NCI-H748 (cell line): Measurements from ENCODE around the gene DENND4C.
"Not testable (repeated sequence)": the region's sequence is repeated elsewhere in the genome, so short reads cannot be mapped to it uniquely, and the experiment has no call there.

ENCODE experiments used
- DNase-seq: peaks from one replicate; lab custom pipeline; 2025; ENCODE audit not compliant: unreplicated experiment; lab: John Stamatoyannopoulos, UW

DENND4C gene

DNA sequence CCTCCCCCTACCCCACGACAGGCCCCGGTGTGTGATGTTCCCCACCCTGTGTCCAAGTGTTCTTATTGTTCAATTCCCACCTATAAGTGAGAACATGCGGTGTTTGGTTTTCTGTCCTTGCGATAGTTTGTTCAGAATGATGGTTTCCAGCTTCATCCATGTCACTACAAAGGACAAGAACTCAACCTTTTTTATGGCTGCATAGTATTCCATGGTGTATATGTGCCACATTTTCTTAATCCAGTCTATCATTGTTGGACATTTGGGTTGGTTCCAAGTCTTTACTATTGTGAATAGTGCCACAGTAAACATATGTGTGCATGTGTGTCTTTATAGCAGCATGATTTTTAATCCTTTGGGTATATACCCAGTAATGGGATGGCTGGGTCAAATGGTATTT lies 35.1 kb downstream of the DENND4C start:
- DNase-seq, result not testable (repeated sequence)

DNA sequence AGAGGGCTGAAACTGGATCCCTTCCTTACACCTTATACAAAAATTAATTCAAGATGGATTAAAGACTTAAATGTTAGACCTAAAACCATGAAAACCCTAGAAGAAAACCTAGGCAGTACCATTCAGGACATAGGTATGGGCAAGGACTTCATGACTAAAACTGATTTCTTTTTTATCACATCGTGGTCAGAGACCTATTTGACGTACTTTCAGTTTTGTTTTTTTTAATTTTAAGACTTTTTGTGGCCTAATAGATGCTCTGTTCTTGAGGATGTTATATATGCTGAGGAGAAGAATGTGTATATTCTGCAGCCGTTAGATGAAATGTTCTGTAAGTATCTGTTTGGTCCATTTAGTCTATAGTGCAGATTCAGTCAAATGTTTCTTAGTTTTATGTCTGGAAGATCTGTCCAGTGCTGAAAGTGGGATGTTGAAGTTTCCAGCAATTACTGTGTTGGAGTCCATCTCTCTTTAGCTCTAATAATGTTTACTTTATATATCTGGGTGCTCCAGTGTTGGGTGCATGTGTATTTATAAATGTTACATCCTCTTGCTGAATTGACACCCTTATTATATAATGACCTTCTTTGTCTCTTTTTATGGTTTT lies 36.4 kb downstream of the DENND4C start:
- not testable (repeated sequence) for DNase-seq

GRCh38 chr9:19269582-19269981 lies 39.1 kb downstream of the DENND4C start:
- no peak for DNase-seq

- no peak for DNase-seq
Observed at GRCh38 chr9:19270421-19270949, 40.0 kb downstream of the DENND4C start.

GRCh38 chr9:19271081-19271480 lies 40.6 kb downstream of the DENND4C start:
- DNase-seq, result no peak

GRCh38 chr9:19281801-19282200 lies 51.3 kb downstream of the DENND4C start:
- no peak for DNase-seq

- DNase-seq, result no peak
Observed at GRCh38 chr9:19283072-19283710, 52.7 kb downstream of the DENND4C start.

GRCh38 chr9:19284729-19285128 lies 54.2 kb downstream of the DENND4C start:
- no peak for DNase-seq

DNA sequence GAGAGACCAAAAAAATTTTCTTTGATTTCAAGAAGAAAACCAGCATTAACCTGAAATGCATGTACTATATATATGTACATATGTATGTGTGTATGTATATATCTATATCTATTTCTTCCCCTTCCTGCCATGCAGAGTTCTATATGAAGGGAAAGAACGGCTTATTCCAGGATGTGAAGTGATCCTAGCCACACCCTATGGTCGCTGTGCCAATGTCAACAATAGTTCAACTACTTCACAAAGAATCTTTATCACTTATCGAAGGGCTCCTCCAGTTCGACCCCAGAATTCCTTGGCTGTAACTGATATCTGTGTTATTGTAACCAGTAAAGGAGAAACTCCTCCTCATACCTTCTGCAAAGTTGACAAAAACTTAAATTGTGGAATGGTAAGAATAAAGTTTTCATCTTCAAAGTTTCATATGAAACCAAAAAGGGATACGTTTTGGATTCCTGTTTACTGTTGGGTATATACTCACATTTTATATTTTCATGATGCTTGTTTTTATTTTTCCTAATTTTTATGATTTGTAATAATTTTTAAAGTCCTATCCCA lies 56.2 kb downstream of the DENND4C start:
- DNase-seq, result peak; percentile 28

GRCh38 chr9:19288081-19288480 lies 57.6 kb downstream of the DENND4C start:
- DNase-seq, result no peak

- no peak for DNase-seq
Observed at GRCh38 chr9:19290103-19290502, 59.6 kb downstream of the DENND4C start.

- DNase-seq, result no peak
Observed at GRCh38 chr9:19294219-19294618, 63.7 kb downstream of the DENND4C start.

DNA sequence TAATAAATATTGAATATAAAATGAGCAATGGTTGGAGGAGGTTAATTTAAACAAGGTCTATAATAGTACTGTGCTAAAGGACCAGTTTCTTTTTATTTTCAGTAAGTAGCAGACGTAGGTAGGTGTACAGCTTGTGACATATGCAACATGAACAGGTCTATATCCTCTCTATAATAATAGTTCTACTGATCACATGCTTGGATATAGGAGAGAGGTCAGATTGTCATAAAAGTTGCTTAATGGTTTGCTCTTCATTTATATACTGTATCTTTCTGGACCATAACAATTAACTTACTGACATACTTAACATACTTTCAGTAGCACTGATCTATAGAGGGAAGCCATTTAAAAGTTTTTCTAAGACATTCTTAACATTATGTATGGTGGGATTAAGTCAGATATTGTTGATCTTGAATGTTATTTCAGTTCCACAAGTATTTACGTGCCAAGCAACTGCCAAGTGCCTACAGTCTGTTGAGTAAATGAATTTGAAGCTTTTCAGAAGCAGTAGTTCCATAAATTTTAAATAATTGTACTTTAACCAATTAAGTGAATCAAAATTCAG lies 68.0 kb downstream of the DENND4C start:
- no peak for DNase-seq

- no peak for DNase-seq
Observed at GRCh38 chr9:19303216-19303615, 72.7 kb downstream of the DENND4C start.

- no peak for DNase-seq
Observed at GRCh38 chr9:19306568-19306967, 76.1 kb downstream of the DENND4C start.

- DNase-seq, result no peak
Observed at GRCh38 chr9:19310246-19310645, 79.8 kb downstream of the DENND4C start.

DNA sequence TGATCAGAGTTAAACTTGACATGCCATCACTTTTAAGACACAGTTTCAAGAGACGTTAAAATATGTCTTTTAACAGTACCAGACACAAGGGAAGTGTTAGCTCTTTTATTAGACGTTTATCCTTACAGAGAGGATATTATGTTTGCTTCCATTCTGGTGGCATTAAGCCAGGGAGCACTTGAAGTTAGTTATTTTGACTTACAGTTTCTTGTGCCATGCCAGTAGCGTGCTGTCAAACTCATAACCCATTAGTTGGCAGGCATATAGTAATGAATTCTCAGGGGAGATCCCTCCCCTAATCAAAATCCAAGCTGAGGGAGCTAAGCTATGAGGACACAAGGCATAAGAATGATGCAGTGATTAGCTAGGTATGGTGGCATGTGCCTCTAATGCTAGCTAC lies 83.1 kb downstream of the DENND4C start:
- no peak for DNase-seq

DNA sequence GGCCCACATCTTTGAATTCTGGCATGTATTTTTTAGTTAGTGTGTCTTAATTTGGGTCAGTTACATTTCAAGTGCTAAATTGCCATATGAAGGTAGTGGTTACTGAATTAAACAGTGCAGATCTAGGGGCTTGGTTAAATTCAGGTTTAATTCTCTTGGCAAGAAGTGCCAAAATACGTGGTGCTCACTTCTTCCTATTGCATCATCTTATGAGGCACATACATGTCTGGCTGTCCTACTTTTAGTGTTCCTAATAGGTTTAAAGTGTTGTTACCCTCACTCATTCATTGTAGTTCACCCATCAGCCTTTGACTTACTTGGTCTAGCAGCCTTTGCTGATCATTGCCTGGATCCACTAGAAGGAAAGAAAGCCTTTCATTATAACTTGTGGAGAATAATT lies 90.0 kb downstream of the DENND4C start:
- DNase-seq, result no peak

DNA sequence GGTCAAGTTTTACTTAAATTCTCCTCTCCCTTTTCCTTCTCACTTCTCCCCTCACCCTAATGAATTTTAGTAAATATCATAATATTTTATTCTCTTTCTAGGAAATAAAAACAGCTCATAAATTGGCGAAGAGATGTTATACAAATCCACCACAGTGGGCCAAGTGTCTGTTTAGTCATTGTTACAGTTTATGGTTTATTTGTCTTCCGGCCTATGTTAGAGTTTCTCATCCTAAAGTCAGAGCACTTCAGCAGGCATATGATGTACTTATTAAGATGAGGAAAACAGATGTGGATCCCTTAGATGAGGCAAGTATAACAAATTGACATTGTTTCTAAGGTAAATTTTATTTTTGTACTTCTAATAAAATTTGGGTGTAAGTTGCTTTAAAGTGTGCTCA lies 101.4 kb downstream of the DENND4C start:
- no peak for DNase-seq

DNA sequence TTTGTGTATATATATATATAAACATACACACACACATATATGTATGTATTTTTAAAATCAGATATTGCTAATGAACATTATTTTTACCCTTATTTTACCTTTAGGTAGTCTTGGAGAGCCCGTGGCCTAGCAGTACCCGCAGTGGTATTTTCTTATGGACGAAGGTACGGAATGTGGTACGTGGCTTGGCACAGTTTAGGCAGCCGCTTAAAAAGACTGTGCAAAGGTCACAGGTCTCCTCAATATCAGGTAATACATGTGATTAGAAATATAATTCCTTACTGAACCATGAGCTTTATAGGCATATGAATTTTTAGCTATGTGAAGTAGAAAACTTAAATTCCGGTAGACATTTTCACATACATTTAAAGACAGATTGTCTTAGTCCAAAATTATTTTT lies 105.7 kb downstream of the DENND4C start:
- no peak for DNase-seq

- no peak for DNase-seq
Observed at GRCh38 chr9:19342947-19343346, 112.5 kb downstream of the DENND4C start.

DNA sequence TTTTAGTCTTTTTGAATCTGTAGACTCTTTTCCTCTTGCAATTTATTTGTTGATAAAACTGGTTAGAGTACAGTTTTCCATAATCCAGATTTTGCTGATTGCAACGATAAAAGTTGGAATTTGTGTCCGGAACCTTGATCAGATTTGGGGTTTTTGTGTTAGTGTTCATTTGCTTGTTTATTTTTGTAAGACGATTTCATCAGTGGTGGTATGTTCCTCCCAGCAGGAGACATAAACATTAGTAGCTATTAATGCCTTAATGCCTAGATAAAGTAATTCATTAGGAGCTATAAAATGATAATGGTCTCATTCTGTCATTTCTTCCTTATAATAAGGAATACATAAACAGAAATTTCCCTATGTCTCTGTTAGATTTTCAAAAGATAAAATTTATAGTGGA lies 128.2 kb downstream of the DENND4C start:
- DNase-seq, result no peak
